ENCODE measurements around the gene PSIP1. TPM values are rescaled to one million over a fixed set of nuclear protein-coding genes. Genes with fewer than 3 reads are reported as not detected.
"Not testable (repeated sequence)": the region's sequence is repeated elsewhere in the genome, so short reads cannot be mapped to it uniquely, and the experiment has no call there.

Gene PSIP1
- total RNA-seq, 4 donors from 2014 or later = 11.7 to 21.3 (median 12.5) TPM

DNA sequence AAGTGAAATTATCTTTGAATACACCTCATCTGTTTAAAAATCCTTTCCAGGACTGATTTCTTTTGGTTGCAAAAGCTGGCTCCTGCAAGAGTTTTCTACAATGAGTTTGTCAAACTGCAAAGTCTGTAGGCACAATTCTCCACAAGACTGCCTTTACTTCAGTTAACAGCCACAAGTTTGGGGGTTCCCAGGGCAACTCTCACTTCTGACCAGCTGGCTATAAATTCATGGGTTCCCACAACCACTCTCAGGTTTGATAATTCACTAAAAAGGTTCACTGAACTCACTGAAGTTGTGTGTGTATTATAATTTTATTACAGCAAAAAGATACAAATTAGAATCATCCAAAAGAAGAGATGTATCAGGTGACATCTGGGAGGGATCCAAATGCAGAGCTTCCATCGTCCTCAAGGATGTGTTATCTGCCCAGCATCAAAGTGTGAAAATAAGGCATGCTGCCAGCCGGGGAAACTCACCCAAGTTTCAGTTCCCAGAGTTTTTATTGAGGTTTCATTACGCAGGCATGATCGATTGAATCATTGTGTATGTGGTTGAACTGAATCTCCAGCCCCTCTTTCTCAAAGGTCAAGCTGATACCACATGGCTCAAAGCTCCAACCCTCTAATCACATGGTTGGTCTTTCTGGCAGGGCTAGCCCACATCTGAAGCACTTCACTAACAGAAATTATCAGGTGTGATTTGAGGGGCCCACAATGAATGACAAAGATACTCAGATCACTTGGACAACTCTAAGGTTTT, 19.0 kb upstream of the PSIP1 start:
- ATAC-seq (no peak), DNase-seq (no peak)
- Histone ChIP-seq H3K4me3 (no peak overlapping the region), H3K9me3 (no peaks in the 10 kb centered on the region), H3K27me3 (no peaks in the 10 kb centered on the region), H3K27ac (no peak overlapping the region), H3K4me1 (no peaks in the 10 kb centered on the region), H3K36me3 (no peaks in the 10 kb centered on the region)
- in situ Hi-C loops (cut with MboI; ENCODE audit: low sequenced_read_pairs in 4 of 4) = no loop called here
- intact Hi-C loops (cut with DNase I; ENCODE audit: low total_unique reads) = no loop called here
- TF ChIP-seq, protein P1, sequence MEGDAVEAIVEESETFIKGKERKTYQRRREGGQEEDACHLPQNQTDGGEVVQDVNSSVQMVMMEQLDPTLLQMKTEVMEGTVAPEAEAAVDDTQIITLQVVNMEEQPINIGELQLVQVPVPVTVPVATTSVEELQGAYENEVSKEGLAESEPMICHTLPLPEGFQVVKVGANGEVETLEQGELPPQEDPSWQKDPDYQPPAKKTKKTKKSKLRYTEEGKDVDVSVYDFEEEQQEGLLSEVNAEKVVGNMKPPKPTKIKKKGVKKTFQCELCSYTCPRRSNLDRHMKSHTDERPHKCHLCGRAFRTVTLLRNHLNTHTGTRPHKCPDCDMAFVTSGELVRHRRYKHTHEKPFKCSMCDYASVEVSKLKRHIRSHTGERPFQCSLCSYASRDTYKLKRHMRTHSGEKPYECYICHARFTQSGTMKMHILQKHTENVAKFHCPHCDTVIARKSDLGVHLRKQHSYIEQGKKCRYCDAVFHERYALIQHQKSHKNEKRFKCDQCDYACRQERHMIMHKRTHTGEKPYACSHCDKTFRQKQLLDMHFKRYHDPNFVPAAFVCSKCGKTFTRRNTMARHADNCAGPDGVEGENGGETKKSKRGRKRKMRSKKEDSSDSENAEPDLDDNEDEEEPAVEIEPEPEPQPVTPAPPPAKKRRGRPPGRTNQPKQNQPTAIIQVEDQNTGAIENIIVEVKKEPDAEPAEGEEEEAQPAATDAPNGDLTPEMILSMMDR (IDR thresholded peaks at IDR 0.05 in 4 of 5, conservative IDR thresholded peaks at IDR 0.05 in 1 of 5) = no peak
- TF ChIP-seq POLR2A (IDR thresholded peaks at IDR 0.05) = no peak

DNA sequence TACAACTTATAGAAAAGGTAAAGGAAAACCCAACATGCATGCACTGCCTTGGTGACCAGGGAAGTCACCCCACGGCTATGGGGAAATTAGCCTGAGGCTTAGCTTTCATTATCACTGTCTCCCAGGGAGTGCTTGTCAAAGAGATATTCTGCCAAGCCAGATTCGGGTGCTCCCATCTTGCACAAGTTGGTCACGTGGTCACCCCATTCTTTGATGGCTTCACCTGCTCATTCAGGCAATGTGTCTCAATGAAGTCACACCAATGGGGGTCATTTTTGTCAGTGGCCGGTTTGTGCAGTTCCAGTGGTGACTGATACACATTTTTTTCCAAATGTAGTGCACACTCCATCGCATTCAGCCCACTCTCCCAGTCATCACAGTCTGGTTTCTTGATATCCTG, 16.3 kb upstream of the PSIP1 start:
- H3K36me3 ChIP-seq; H3K27ac ChIP-seq; intact Hi-C loops (cut with DNase I; ENCODE audit: low total_unique reads); DNase-seq; in situ Hi-C loops (cut with MboI; ENCODE audit: low sequenced_read_pairs in 4 of 4); ATAC-seq; H3K4me1 ChIP-seq; H3K27me3 ChIP-seq; H3K4me3 ChIP-seq; H3K9me3 ChIP-seq: not testable (repeated sequence)

DNA sequence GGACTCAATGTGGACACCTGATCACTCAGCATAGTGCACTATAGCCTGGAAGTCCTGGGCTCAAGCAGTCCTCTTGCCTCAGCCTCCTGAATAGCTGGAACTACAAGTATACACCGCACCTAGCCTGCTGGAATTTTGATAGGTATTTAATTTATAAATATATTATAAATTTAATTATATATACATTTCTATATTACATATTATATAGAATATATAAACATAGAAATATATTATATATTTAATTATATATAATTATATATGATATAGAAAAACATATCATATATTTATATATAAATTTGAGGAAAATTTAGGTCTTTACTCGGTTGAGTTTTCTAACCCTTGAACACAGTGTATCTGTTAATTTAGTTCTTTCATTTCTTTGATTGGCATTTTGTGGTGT, 15.2 kb upstream of the PSIP1 start:
- H3K4me3 ChIP-seq = no peak overlapping the region
- no peaks in the 10 kb centered on the region for H3K36me3 ChIP-seq
- no peaks in the 10 kb centered on the region for H3K4me1 ChIP-seq
- intact Hi-C loops (cut with DNase I; ENCODE audit: low total_unique reads) (no loop called here), in situ Hi-C loops (cut with MboI; ENCODE audit: low sequenced_read_pairs in 4 of 4) (no loop called here)
- TF ChIP-seq, protein P1 (IDR thresholded peaks at IDR 0.05 in 4 of 5, conservative IDR thresholded peaks at IDR 0.05 in 1 of 5) = no peak
- TF ChIP-seq POLR2A (IDR thresholded peaks at IDR 0.05) = no peak
- DNase-seq = no peak
- no peak overlapping the region for H3K27ac ChIP-seq
- no peaks in the 10 kb centered on the region for H3K27me3 ChIP-seq
- no peak for ATAC-seq
- H3K9me3 ChIP-seq = no peaks in the 10 kb centered on the region

DNA sequence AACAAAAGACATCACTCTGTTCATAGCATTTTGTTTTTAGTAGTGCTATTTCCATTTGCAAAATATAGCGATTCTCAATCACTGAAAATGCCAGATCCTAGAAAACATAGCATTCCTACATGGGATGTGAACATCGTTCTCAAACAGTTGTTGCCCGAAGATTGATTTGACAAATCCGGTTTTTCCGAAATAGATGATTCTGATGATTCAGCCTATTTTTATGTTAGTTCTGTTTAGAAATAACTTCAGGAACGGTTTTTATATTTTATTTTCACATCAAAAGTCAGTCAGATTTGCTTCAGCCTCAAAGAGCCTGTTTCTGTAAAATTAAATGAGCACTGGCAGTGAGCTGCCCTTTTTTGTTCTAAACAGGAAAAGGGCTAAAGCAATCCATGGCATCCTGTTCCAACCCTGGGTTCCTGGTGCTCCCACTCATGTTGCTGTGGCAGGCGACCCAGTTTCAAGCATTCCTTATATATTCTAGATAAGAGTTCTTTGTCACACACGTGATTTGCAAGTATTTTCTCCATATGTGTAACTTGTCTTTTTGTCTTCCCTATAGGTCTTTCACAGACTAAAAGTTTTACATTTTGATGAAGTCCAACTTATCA, 14.2 kb upstream of the PSIP1 start:
- ATAC-seq = no peak
- DNase-seq = no peak
- Histone ChIP-seq H3K9me3 (no peaks in the 10 kb centered on the region), H3K4me1 (no peaks in the 10 kb centered on the region), H3K27me3 (no peaks in the 10 kb centered on the region), H3K27ac (no peak overlapping the region), H3K36me3 (no peaks in the 10 kb centered on the region), H3K4me3 (no peak overlapping the region)
- in situ Hi-C loops (cut with MboI; ENCODE audit: low sequenced_read_pairs in 4 of 4) (no loop called here), intact Hi-C loops (cut with DNase I; ENCODE audit: low total_unique reads) (no loop called here)
- TF ChIP-seq POLR2A (IDR thresholded peaks at IDR 0.05) = no peak
- TF ChIP-seq, protein P1 (IDR thresholded peaks at IDR 0.05 in 4 of 5, conservative IDR thresholded peaks at IDR 0.05 in 1 of 5) = no peak

DNA sequence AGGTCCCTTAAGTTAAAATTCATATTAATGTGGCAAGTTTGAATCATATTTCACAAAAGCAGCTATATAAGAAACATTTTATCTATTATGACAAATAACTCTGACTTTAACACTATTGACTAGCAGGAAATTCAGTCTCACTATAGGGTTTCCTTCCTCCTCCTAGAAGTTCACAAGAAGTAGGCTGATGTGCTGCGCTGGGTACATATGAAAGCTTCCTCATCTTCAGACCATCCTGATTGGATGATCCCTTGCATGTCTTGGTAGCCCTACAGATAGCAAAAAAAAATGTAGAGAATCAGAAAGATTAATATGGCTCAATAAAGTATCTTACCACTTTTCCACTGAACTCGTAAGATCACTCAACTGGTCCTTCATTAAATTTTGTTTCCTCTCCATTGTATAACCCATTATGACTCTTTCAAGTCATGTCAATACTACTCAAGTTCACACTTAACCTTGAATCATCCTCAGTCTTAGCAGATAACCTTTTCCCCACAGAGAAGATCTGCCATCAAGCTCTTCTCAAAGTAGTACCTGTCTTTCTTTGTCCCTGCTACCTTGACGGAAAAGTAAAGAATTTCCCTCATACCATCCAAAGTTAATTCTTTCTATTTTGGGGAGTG, 11.5 kb upstream of the PSIP1 start:
- DNase-seq (no peak), ATAC-seq (no peak)
- H3K27ac ChIP-seq = no peak overlapping the region
- no peaks in the 10 kb centered on the region for H3K9me3 ChIP-seq
- intact Hi-C loops (cut with DNase I; ENCODE audit: low total_unique reads) (no loop called here), in situ Hi-C loops (cut with MboI; ENCODE audit: low sequenced_read_pairs in 4 of 4) (no loop called here)
- no peaks in the 10 kb centered on the region for H3K36me3 ChIP-seq
- no peaks in the 10 kb centered on the region for H3K27me3 ChIP-seq
- H3K4me3 ChIP-seq = no peak overlapping the region
- no peak for TF ChIP-seq POLR2A (IDR thresholded peaks at IDR 0.05)
- TF ChIP-seq, protein P1 (IDR thresholded peaks at IDR 0.05 in 4 of 5, conservative IDR thresholded peaks at IDR 0.05 in 1 of 5) = no peak
- H3K4me1 ChIP-seq = no peaks in the 10 kb centered on the region

All from gastrocnemius medialis (tissue), 4 donors.